ENCODE measurements around the gene C1S. TPM values are rescaled to one million over a fixed set of nuclear protein-coding genes. Genes with fewer than 3 reads are reported as not detected.

Gene C1S
- total and polyA plus RNA-seq, 8 donors, result 111 to 326 (median 124) TPM

- Histone ChIP-seq H3K36me3 (peaks cover 0 to 4% of the 10 kb centered on the region in 2 donors), H3K27me3 (no peaks in the 10 kb centered on the region), H3K27ac (peak overlapping the region; percentile 66 to 81), H3K4me3 (peak overlapping the region; percentile 29 to 33), H3K4me1 (peaks cover 0 to 22% of the 10 kb centered on the region in 2 donors), H3K9me3 (no peaks in the 10 kb centered on the region)
- DNase-seq, result peak in 1 of 4 donors; percentile 26
- TF ChIP-seq, protein P1, sequence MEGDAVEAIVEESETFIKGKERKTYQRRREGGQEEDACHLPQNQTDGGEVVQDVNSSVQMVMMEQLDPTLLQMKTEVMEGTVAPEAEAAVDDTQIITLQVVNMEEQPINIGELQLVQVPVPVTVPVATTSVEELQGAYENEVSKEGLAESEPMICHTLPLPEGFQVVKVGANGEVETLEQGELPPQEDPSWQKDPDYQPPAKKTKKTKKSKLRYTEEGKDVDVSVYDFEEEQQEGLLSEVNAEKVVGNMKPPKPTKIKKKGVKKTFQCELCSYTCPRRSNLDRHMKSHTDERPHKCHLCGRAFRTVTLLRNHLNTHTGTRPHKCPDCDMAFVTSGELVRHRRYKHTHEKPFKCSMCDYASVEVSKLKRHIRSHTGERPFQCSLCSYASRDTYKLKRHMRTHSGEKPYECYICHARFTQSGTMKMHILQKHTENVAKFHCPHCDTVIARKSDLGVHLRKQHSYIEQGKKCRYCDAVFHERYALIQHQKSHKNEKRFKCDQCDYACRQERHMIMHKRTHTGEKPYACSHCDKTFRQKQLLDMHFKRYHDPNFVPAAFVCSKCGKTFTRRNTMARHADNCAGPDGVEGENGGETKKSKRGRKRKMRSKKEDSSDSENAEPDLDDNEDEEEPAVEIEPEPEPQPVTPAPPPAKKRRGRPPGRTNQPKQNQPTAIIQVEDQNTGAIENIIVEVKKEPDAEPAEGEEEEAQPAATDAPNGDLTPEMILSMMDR (IDR thresholded peaks at IDR 0.05), result no peak
- ATAC-seq, result no peak
- intact Hi-C loops (cut with DNase I), result no loop called here
Observed at GRCh38 chr12:7061138-7061537, 620 bp downstream of the C1S start.

DNA sequence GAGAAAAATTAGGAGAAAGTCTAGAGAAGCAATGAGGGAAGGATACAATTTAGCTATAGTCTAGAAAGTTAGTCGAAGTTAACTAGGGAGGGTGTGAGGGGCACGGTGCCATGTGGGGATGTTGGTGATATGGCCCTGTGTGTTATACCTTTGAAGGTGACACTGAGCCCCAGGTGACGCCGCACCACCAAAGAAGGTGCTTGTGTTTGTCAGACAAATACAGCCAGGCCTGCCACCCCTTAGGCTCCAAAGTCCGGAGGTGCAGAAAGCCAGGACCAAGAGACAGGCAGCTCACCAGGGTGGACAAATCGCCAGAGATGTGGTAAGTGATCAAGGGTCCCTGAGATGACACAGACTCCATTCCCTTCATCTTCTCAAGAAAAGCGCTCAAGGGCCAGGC lies 1.1 kb downstream of the C1S start:
- Histone ChIP-seq H3K9me3 (no peaks in the 10 kb centered on the region), H3K27me3 (no peaks in the 10 kb centered on the region), H3K4me3 (peak overlapping the region; percentile 29 to 33), H3K27ac (peak overlapping the region in 1 of 2 donors; percentile 81), H3K4me1 (peaks cover 0 to 22% of the 10 kb centered on the region in 2 donors), H3K36me3 (peaks cover 0 to 9% of the 10 kb centered on the region in 2 donors)
- TF ChIP-seq, protein P1 (IDR thresholded peaks at IDR 0.05), result no peak
- DNase-seq (no peak), ATAC-seq (no peak)
- intact Hi-C loops (cut with DNase I), result no loop called here

- H3K9me3 ChIP-seq, result no peaks in the 10 kb centered on the region
- no peak overlapping the region for H3K4me3 ChIP-seq
- TF ChIP-seq, protein P1 (IDR thresholded peaks at IDR 0.05), result no peak
- H3K27me3 ChIP-seq, result no peaks in the 10 kb centered on the region
- DNase-seq (no peak), ATAC-seq (no peak)
- H3K27ac ChIP-seq, result no peak overlapping the region
- H3K36me3 ChIP-seq, result peaks cover 0 to 16% of the 10 kb centered on the region in 2 donors
- H3K4me1 ChIP-seq, result peaks cover 0 to 18% of the 10 kb centered on the region in 2 donors
- intact Hi-C loops (cut with DNase I), result no loop called here
Observed at GRCh38 chr12:7064516-7064915, 4.0 kb downstream of the C1S start.

DNA sequence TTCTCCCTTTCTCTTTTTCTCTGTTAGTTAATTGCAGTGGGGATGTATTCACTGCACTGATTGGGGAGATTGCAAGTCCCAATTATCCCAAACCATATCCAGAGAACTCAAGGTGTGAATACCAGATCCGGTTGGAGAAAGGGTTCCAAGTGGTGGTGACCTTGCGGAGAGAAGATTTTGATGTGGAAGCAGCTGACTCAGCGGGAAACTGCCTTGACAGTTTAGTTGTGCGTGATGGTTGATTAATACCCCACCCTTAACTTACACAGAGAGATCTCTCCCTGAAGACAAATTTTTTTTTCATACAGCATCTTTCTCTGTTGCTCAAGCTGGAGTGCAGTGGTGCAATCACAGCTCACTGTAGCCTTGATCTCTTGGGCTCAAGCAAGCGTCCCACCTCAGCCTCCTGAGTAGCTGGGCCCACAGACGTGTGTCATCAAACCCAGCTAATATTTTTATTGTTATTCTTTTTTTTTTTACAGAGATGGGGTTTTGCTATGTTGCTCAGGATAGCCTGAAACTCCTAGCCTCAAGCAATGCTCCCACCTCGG lies 4.6 kb downstream of the C1S start:
- Histone ChIP-seq H3K4me3 (no peak overlapping the region), H3K27me3 (no peaks in the 10 kb centered on the region), H3K27ac (no peak overlapping the region), H3K36me3 (peaks cover 0 to 22% of the 10 kb centered on the region in 2 donors), H3K9me3 (no peaks in the 10 kb centered on the region), H3K4me1 (peaks cover 0 to 11% of the 10 kb centered on the region in 2 donors)
- no peak for ATAC-seq
- TF ChIP-seq, protein P1 (IDR thresholded peaks at IDR 0.05), result no peak
- DNase-seq, result no peak
- intact Hi-C loops (cut with DNase I), result no loop called here

- Histone ChIP-seq H3K4me3 (no peak overlapping the region), H3K27me3 (no peaks in the 10 kb centered on the region), H3K4me1 (peaks cover 0 to 4% of the 10 kb centered on the region in 2 donors), H3K9me3 (no peaks in the 10 kb centered on the region), H3K27ac (no peak overlapping the region), H3K36me3 (peaks cover 0 to 27% of the 10 kb centered on the region in 2 donors)
- ATAC-seq (no peak), DNase-seq (no peak)
- intact Hi-C loops (cut with DNase I), result no loop called here
- TF ChIP-seq, protein P1 (IDR thresholded peaks at IDR 0.05), result no peak
Observed at GRCh38 chr12:7066596-7066995, 6.1 kb downstream of the C1S start.
